GM12891 (cell line): ENCODE data around the gene TLE1.

Experiments
- POLR2A ChIP-seq: IDR thresholded peaks from 2 replicates; pipeline ENCODE4 v1.6.1; 2011; ENCODE audit warnings: low read depth, low read length, control low read depth
- POLR2AphosphoS5 ChIP-seq: IDR thresholded peaks from 2 replicates; pipeline ENCODE4 v1.6.1; 2011; ENCODE audit warnings: low read depth, low read length, control low read depth
- POU2F2 ChIP-seq: IDR thresholded peaks from 2 replicates; pipeline ENCODE4 v1.6.1; 2011; ENCODE audit warnings: low read depth, mild to moderate bottlenecking, control low read depth, low read length, moderate library complexity
- TAF1 ChIP-seq: IDR thresholded peaks from 2 replicates; pipeline ENCODE4 v1.6.1; 2011; ENCODE audit warnings: low read depth, low read length, control low read depth

- TF ChIP-seq POLR2A (no peak), POLR2AphosphoS5 (no peak), TAF1 (no peak), POU2F2 (no peak)
These were observed 55.1 kb downstream of the TLE1 start for GRCh38 chr9:81633952-81634854.
